Adipocyte (in vitro differentiated cells): ENCODE measurements around the gene UBA1.

Experiments used
- DNase-seq: peaks from one replicate; pipeline ENCODE4 v3.0.0-alpha.2; 2015; ENCODE audit warnings: low read depth
- H3K27me3 ChIP-seq: replicated peaks from 2 replicates; pipeline ENCODE4 v1.7.0; 2013; ENCODE audit warnings: mild to moderate bottlenecking, low read length, moderate library complexity; ENCODE audit not compliant: control insufficient read depth, insufficient read depth
- H3K36me3 ChIP-seq: 2 replicates; pipeline ENCODE4 v1.7.0; 2013; ENCODE audit warnings: low read length, mild to moderate bottlenecking, moderate library complexity; ENCODE audit not compliant: control insufficient read depth, insufficient read depth, severe bottlenecking
- H3K4me1 ChIP-seq: 2 replicates; pipeline ENCODE4 v1.7.0; 2013; ENCODE audit warnings: mild to moderate bottlenecking, low read length, moderate library complexity; ENCODE audit not compliant: control insufficient read depth, insufficient read depth
- H3K4me3 ChIP-seq: 2 replicates; pipeline ENCODE4 v1.7.0; 2013; ENCODE audit warnings: mild to moderate bottlenecking, low read length, moderate library complexity
- H3K9ac ChIP-seq: 2 replicates; pipeline ENCODE4 v1.7.0; 2013; ENCODE audit warnings: mild to moderate bottlenecking, low read length, moderate library complexity
- H3K9me3 ChIP-seq: 2 replicates; pipeline ENCODE4 v1.7.0; 2013; ENCODE audit warnings: mild to moderate bottlenecking, low read length, moderate library complexity; ENCODE audit not compliant: control insufficient read depth

The UBA1 gene

GRCh38 chrX:47194194-47194787, 662 bp downstream of the UBA1 start:
- Histone ChIP-seq H3K4me1 (peaks cover 48% of the 10 kb centered on the region), H3K4me3 (peak overlapping the region; percentile 86), H3K9ac (peak overlapping the region; percentile 97), H3K36me3 (peaks cover 17% of the 10 kb centered on the region), H3K27me3 (peaks cover 7% of the 10 kb centered on the region), H3K9me3 (no peaks in the 10 kb centered on the region)
- no peak for DNase-seq

- Histone ChIP-seq H3K4me3 (peak overlapping the region; percentile 37), H3K9ac (peak overlapping the region; percentile 46), H3K36me3 (peaks cover 33% of the 10 kb centered on the region), H3K9me3 (no peaks in the 10 kb centered on the region), H3K4me1 (peaks cover 55% of the 10 kb centered on the region), H3K27me3 (peaks cover 7% of the 10 kb centered on the region)
- DNase-seq, result no peak
These were observed 2.5 kb downstream of the UBA1 start for GRCh38 chrX:47196098-47196497.

- Histone ChIP-seq H3K4me1 (peaks cover 50% of the 10 kb centered on the region), H3K9ac (peak overlapping the region; percentile 5), H3K9me3 (no peaks in the 10 kb centered on the region), H3K4me3 (peak overlapping the region; percentile 35), H3K36me3 (peaks cover 47% of the 10 kb centered on the region), H3K27me3 (no peaks in the 10 kb centered on the region)
- no peak for DNase-seq
These were observed 3.9 kb downstream of the UBA1 start for GRCh38 chrX:47197526-47197925.

GRCh38 chrX:47198026-47198686, 4.5 kb downstream of the UBA1 start:
- Histone ChIP-seq H3K36me3 (peaks cover 53% of the 10 kb centered on the region), H3K9ac (no peak overlapping the region), H3K27me3 (no peaks in the 10 kb centered on the region), H3K4me1 (peaks cover 50% of the 10 kb centered on the region), H3K9me3 (no peaks in the 10 kb centered on the region), H3K4me3 (no peak overlapping the region)
- no peak for DNase-seq

- Histone ChIP-seq H3K36me3 (peaks cover 58% of the 10 kb centered on the region), H3K4me3 (no peak overlapping the region), H3K4me1 (peaks cover 50% of the 10 kb centered on the region), H3K9ac (no peak overlapping the region), H3K27me3 (no peaks in the 10 kb centered on the region), H3K9me3 (no peaks in the 10 kb centered on the region)
- DNase-seq, result no peak
These were observed 5.1 kb downstream of the UBA1 start for GRCh38 chrX:47198687-47199080.

- no peaks in the 10 kb centered on the region for H3K9me3 ChIP-seq
- no peak for DNase-seq
- H3K4me3 ChIP-seq, result no peak overlapping the region
- no peak overlapping the region for H3K9ac ChIP-seq
- H3K36me3 ChIP-seq, result peaks cover 64% of the 10 kb centered on the region
- H3K27me3 ChIP-seq, result no peaks in the 10 kb centered on the region
- H3K4me1 ChIP-seq, result peaks cover 49% of the 10 kb centered on the region
These were observed 5.7 kb downstream of the UBA1 start for GRCh38 chrX:47199286-47199685.

GRCh38 chrX:47200385-47201150, 6.9 kb downstream of the UBA1 start:
- Histone ChIP-seq H3K9me3 (no peaks in the 10 kb centered on the region), H3K27me3 (no peaks in the 10 kb centered on the region), H3K4me3 (no peak overlapping the region), H3K9ac (peak overlapping the region; percentile 9), H3K4me1 (peaks cover 39% of the 10 kb centered on the region), H3K36me3 (peaks cover 77% of the 10 kb centered on the region)
- DNase-seq, result peak; percentile 34

- Histone ChIP-seq H3K9me3 (no peaks in the 10 kb centered on the region), H3K36me3 (peaks cover 86% of the 10 kb centered on the region), H3K4me1 (peaks cover 30% of the 10 kb centered on the region), H3K27me3 (no peaks in the 10 kb centered on the region), H3K4me3 (no peak overlapping the region), H3K9ac (peak overlapping the region; percentile 9)
- no peak for DNase-seq
These were observed 7.8 kb downstream of the UBA1 start for GRCh38 chrX:47201345-47201944.

- Histone ChIP-seq H3K9me3 (no peaks in the 10 kb centered on the region), H3K27me3 (no peaks in the 10 kb centered on the region), H3K4me3 (no peak overlapping the region), H3K4me1 (peaks cover 22% of the 10 kb centered on the region), H3K9ac (no peak overlapping the region), H3K36me3 (peaks cover 89% of the 10 kb centered on the region)
- DNase-seq, result no peak
These were observed 8.7 kb downstream of the UBA1 start for GRCh38 chrX:47202316-47202715.

GRCh38 chrX:47202877-47203276, 9.2 kb downstream of the UBA1 start:
- no peak for DNase-seq
- Histone ChIP-seq H3K27me3 (no peaks in the 10 kb centered on the region), H3K4me3 (no peak overlapping the region), H3K4me1 (peaks cover 16% of the 10 kb centered on the region), H3K9me3 (no peaks in the 10 kb centered on the region), H3K36me3 (peaks cover 93% of the 10 kb centered on the region), H3K9ac (no peak overlapping the region)

GRCh38 chrX:47204970-47205369, 11.3 kb downstream of the UBA1 start:
- H3K9ac ChIP-seq, result no peak overlapping the region
- H3K27me3 ChIP-seq, result no peaks in the 10 kb centered on the region
- H3K9me3 ChIP-seq, result no peaks in the 10 kb centered on the region
- H3K4me3 ChIP-seq, result no peak overlapping the region
- peaks cover 98% of the 10 kb centered on the region for H3K36me3 ChIP-seq
- peaks cover 7% of the 10 kb centered on the region for H3K4me1 ChIP-seq
- no peak for DNase-seq
